Astrocyte (in vitro differentiated cells and primary cell): ENCODE data around the gene NT5C3B. TPM values are rescaled to one million over a fixed set of nuclear protein-coding genes. Genes with fewer than 3 reads are reported as not detected.

ENCODE experiments used
- DNase-seq: peaks from one replicate; pipeline ENCODE4 v3.0.0-alpha.2; 2010; ENCODE audit warnings: low read depth
- FAIRE-seq: peaks from 2 replicates; lab custom pipeline; 2011; peaks lifted over from hg19 to GRCh38; lab: Jason Lieb, UNC
- H2AFZ ChIP-seq: 2 replicates; pipeline ENCODE4 v1.6.0; 2012; ENCODE audit warnings: low read depth, low read length, inconsistent platforms
- H3K27ac ChIP-seq: 2 replicates; pipeline ENCODE4 v1.5.1; 2011; ENCODE audit warnings: low read depth, low read length, inconsistent platforms
- H3K27me3 ChIP-seq: 2 replicates; pipeline ENCODE4 v1.6.0; 2011; ENCODE audit warnings: low read length, inconsistent platforms; ENCODE audit not compliant: insufficient read depth
- H3K36me3 ChIP-seq: 2 replicates; pipeline ENCODE4 v1.5.1; 2011; ENCODE audit warnings: low read length, inconsistent platforms; ENCODE audit not compliant: insufficient read depth
- H3K4me1 ChIP-seq: 2 replicates; pipeline ENCODE4 v1.5.1; 2011; ENCODE audit warnings: low read length, inconsistent platforms; ENCODE audit not compliant: insufficient read depth
- H3K4me2 ChIP-seq: 2 replicates; pipeline ENCODE4 v1.6.0; 2012; ENCODE audit warnings: low read length, inconsistent platforms
- H3K4me3 ChIP-seq: 2 replicates; pipeline ENCODE4 v1.5.1; 2011; ENCODE audit warnings: low read depth, mild to moderate bottlenecking, low read length, inconsistent platforms; ENCODE audit not compliant: insufficient read depth
- H3K79me2 ChIP-seq: 2 replicates; pipeline ENCODE4 v1.6.0; 2012; ENCODE audit warnings: mild to moderate bottlenecking, low read length, inconsistent platforms; ENCODE audit not compliant: insufficient read depth
- H3K9ac ChIP-seq: 2 replicates; pipeline ENCODE4 v1.6.0; 2012; ENCODE audit warnings: mild to moderate bottlenecking, low read length, inconsistent platforms
- H3K9me3 ChIP-seq: 2 replicates; pipeline ENCODE4 v1.5.1; 2012; ENCODE audit warnings: low read depth, mild to moderate bottlenecking, low read length, inconsistent platforms; ENCODE audit not compliant: insufficient read depth
- H4K20me1 ChIP-seq: 2 replicates; pipeline ENCODE4 v1.6.0; 2012; ENCODE audit warnings: low read length, inconsistent platforms; ENCODE audit not compliant: insufficient read depth
- H3K27ac Mint-ChIP-seq: one replicate; pipeline ENCODE4 v1.8.0; 2021; ENCODE audit warnings: mild to moderate bottlenecking, mixed read lengths; ENCODE audit not compliant: unreplicated experiment
- H3K27me3 Mint-ChIP-seq: one replicate; pipeline ENCODE4 v1.8.0; 2021; ENCODE audit warnings: low read depth, mixed read lengths; ENCODE audit not compliant: unreplicated experiment
- H3K36me3 Mint-ChIP-seq: one replicate; pipeline ENCODE4 v1.8.0; 2021; ENCODE audit warnings: low read depth, mixed read lengths; ENCODE audit not compliant: unreplicated experiment
- H3K4me1 Mint-ChIP-seq: one replicate; pipeline ENCODE4 v1.8.0; 2021; ENCODE audit warnings: low read depth, mixed read lengths; ENCODE audit not compliant: unreplicated experiment
- H3K4me3 Mint-ChIP-seq: one replicate; pipeline ENCODE4 v1.8.0; 2021; ENCODE audit warnings: mild to moderate bottlenecking, moderate library complexity, mixed read lengths; ENCODE audit not compliant: unreplicated experiment
- H3K9me3 Mint-ChIP-seq: one replicate; pipeline ENCODE4 v1.8.0; 2021; ENCODE audit warnings: mild to moderate bottlenecking, mixed read lengths; ENCODE audit not compliant: unreplicated experiment
- EZH2 ChIP-seq: IDR thresholded peaks from 2 replicates; pipeline ENCODE4 v1.6.1; 2012; ENCODE audit warnings: mild to moderate bottlenecking, low read length, inconsistent platforms; ENCODE audit not compliant: insufficient read depth
- total RNA-seq: library from RNA; stranded (reverse); gene quantifications from 2 replicates; pipeline ENCODE4 v1.2.1, GENCODE V29; 2021
- TF ChIP-seq, protein P1 (sequence below): IDR thresholded peaks from 2 replicates; pipeline ENCODE4 v1.5.1; 2011; ENCODE audit warnings: low read depth, mild to moderate bottlenecking, inconsistent platforms, low read length, moderate library complexity; ENCODE audit not compliant: insufficient read depth

The NT5C3B gene
- total RNA-seq, 1 donor from 2014 or later, result 56.1 TPM

DNA sequence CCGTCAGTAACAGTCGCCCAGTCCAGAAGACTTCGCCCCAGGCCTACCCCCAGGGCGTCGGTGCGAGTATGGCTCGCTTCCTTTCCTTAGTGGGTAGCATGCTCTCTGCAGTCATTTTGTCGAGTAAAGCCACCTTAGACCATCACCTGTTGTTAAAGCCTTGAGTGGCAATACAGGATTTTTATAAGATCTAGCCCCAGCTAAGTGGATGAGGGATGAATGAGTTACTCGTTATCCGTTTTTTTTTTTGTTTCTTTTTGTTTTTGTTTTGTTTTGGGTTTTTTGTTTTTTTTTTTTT lies 29.5 kb upstream of the NT5C3B start:
- Histone ChIP-seq H3K4me1 (peaks cover 10% of the 10 kb centered on the region), H3K27me3 (no peaks in the 10 kb centered on the region), H3K79me2 (peaks cover 41% of the 10 kb centered on the region), H3K36me3 (peaks cover 36% of the 10 kb centered on the region), H2AFZ (no peak overlapping the region), H3K4me3 (no peak overlapping the region), H3K27ac (no peak overlapping the region), H3K9me3 (no peaks in the 10 kb centered on the region), H4K20me1 (peaks cover 57% of the 10 kb centered on the region), H3K4me2 (peak overlapping the region; percentile 87), H3K9ac (peak overlapping the region; percentile 25)
- Mint-ChIP-seq H3K36me3 (peaks cover 9% of the 10 kb centered on the region), H3K27me3 (no peaks in the 10 kb centered on the region), H3K9me3 (no peaks in the 10 kb centered on the region), H3K4me3 (peak overlapping the region; percentile 77), H3K4me1 (peaks cover 3% of the 10 kb centered on the region), H3K27ac (no peak overlapping the region)
- FAIRE-seq, result no peak
- TF ChIP-seq EZH2, result no peak
- TF ChIP-seq, protein P1, sequence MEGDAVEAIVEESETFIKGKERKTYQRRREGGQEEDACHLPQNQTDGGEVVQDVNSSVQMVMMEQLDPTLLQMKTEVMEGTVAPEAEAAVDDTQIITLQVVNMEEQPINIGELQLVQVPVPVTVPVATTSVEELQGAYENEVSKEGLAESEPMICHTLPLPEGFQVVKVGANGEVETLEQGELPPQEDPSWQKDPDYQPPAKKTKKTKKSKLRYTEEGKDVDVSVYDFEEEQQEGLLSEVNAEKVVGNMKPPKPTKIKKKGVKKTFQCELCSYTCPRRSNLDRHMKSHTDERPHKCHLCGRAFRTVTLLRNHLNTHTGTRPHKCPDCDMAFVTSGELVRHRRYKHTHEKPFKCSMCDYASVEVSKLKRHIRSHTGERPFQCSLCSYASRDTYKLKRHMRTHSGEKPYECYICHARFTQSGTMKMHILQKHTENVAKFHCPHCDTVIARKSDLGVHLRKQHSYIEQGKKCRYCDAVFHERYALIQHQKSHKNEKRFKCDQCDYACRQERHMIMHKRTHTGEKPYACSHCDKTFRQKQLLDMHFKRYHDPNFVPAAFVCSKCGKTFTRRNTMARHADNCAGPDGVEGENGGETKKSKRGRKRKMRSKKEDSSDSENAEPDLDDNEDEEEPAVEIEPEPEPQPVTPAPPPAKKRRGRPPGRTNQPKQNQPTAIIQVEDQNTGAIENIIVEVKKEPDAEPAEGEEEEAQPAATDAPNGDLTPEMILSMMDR, result no peak
- no peak for DNase-seq

DNA sequence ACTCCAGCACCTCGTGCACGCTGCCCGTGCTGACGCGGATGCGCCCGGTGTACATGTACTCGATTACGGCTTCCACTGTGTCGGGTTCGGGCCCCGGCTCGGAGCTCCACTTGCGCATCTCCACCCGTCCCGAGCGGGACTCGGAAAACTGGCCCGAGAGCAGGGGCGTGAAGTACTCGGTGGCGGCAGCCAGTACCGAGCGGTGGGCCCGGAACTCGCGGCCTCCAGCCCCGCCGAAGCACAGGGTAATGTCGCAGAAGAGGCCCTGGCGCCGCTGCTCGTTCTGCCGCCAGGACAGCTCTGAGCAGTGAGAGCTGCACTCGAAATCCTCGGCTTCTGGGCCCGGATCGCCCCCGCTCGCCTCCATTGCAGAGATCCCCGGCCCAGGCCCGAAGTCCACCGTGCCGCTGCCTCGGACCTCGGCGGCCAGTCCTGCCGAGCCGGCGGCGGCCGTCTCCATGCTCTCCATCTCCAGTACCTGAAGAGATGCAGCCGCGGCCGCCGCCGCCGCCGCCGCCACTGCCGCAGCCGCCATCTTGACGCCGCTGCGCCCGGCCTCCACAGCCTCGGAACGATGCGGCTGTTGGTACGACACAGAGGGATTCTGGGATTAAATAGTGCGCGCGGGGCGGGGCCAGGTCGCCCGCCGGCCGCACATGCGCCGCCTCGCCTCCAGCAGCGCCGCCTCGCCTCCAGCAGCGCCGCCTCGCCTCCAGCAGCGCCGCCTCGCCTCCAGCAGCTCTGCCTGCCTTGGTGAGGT lies 29.0 kb upstream of the NT5C3B start, which contains the start of gene KLHL11:
Gene KLHL11, minus strand, starts transcription at position 588 of the 760 bp plus-strand sequence. Its CDS starts 53 bp downstream, at position 535.
- H3K36me3 Mint-ChIP-seq, result peaks cover 7% of the 10 kb centered on the region
- H4K20me1 ChIP-seq, result peaks cover 57% of the 10 kb centered on the region
- TF ChIP-seq, protein P1, result no peak
- TF ChIP-seq EZH2, result no peak
- peaks cover 31% of the 10 kb centered on the region for H3K36me3 ChIP-seq
- DNase-seq, result peak; percentile 78
- H3K27me3 ChIP-seq, result no peaks in the 10 kb centered on the region
- peak within 1 kb of the TSS; percentile 80 for H3K4me3 ChIP-seq
- no peak within 1 kb of the TSS for H3K27ac Mint-ChIP-seq
- no peaks in the 10 kb centered on the region for H3K27me3 Mint-ChIP-seq
- peak within 1 kb of the TSS; percentile 77 for H2AFZ ChIP-seq
- peaks cover 46% of the 10 kb centered on the region for H3K79me2 ChIP-seq
- H3K4me2 ChIP-seq, result peak within 1 kb of the TSS; percentile 87
- peak within 1 kb of the TSS; percentile 65 for H3K27ac ChIP-seq
- H3K4me1 ChIP-seq, result peaks cover 10% of the 10 kb centered on the region
- no peaks in the 10 kb centered on the region for H3K9me3 Mint-ChIP-seq
- peak within 1 kb of the TSS; percentile 77 for H3K4me3 Mint-ChIP-seq
- peak within 1 kb of the TSS; percentile 89 for H3K9ac ChIP-seq
- no peak for FAIRE-seq
- H3K9me3 ChIP-seq, result no peaks in the 10 kb centered on the region
- peaks cover 3% of the 10 kb centered on the region for H3K4me1 Mint-ChIP-seq

DNA sequence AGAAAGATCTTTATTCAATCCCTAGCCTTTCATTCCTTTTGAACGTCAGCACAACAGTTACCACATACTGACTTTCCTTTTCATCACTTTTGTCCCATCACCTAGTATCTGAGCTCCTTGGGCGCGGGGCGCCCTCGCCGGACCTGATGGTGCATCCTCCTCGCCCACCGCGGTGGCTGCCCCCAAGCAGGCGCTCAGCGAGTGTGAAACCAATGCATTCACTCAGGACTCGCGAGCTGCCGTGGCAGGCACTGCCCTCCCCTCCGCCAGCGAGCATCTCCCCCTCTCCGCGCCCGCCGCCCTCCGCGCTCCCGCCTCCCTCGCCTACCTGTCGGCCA lies 28.4 kb upstream of the NT5C3B start:
- Histone ChIP-seq H3K27me3 (no peaks in the 10 kb centered on the region), H2AFZ (peak overlapping the region; percentile 77), H3K36me3 (peaks cover 26% of the 10 kb centered on the region), H3K27ac (peak overlapping the region; percentile 65), H3K4me2 (peak overlapping the region; percentile 87), H3K9me3 (no peaks in the 10 kb centered on the region), H3K4me3 (peak overlapping the region; percentile 80), H3K4me1 (peaks cover 10% of the 10 kb centered on the region), H3K79me2 (peaks cover 52% of the 10 kb centered on the region), H3K9ac (peak overlapping the region; percentile 89), H4K20me1 (peaks cover 57% of the 10 kb centered on the region)
- no peaks in the 10 kb centered on the region for H3K27me3 Mint-ChIP-seq
- no peak for DNase-seq
- H3K27ac Mint-ChIP-seq, result no peak overlapping the region
- no peaks in the 10 kb centered on the region for H3K9me3 Mint-ChIP-seq
- H3K4me3 Mint-ChIP-seq, result no peak overlapping the region
- H3K36me3 Mint-ChIP-seq, result peaks cover 3% of the 10 kb centered on the region
- H3K4me1 Mint-ChIP-seq, result peaks cover 3% of the 10 kb centered on the region
- no peak for FAIRE-seq
- TF ChIP-seq, protein P1, result no peak
- TF ChIP-seq EZH2, result no peak
